Endothelial cell of umbilical vein (primary cell): ENCODE results near the gene CBX4. TPM values are rescaled to one million over a fixed set of nuclear protein-coding genes. Genes with fewer than 3 reads are reported as not detected.
A peak's percentile ranks its signal among the peaks of the same experiment; 100 is the strongest.

ENCODE experiments used
- BruUV-seq: library from RNA; stranded (reverse); fragments of 400-500 nt; replicated peaks from 2 replicates; lab custom pipeline; 2021; lab: Mats Ljungman, UMichigan
- CTCF ChIA-PET: fragments of 300-600, 350-600 bp; sonication (Branson Sonifier 250); formaldehyde crosslinking; loops from one replicate; lab custom pipeline; 2021; ENCODE audit warnings: antibody characterized with exemption, inconsistent platforms; lab: Charles Lee
- POLR2A ChIA-PET: fragments of 300-600, 350-600 bp; sonication (Branson Sonifier 250); formaldehyde crosslinking; loops from one replicate; lab custom pipeline; 2021; ENCODE audit warnings: antibody characterized with exemption, inconsistent platforms; lab: Charles Lee
- DNase-seq: peaks from one replicate; pipeline ENCODE4 v3.0.0-alpha.2; 2011; ENCODE audit warnings: low read depth, low spot score
- FAIRE-seq: peaks from 2 replicates; lab custom pipeline; 2011; peaks lifted over from hg19 to GRCh38; lab: Jason Lieb, UNC
- H2AFZ ChIP-seq: 2 replicates; pipeline ENCODE4 v1.6.0; 2012; ENCODE audit warnings: low read depth, low read length, control low read depth, inconsistent platforms
- H3K27ac ChIP-seq: 2 replicates; pipeline ENCODE4 v1.5.1; 2011; ENCODE audit warnings: low read depth, mild to moderate bottlenecking, control low read depth, low read length, moderate library complexity; ENCODE audit not compliant: insufficient read depth
- H3K27me3 ChIP-seq, 2 experiments: 2 replicates each; pipeline versions ENCODE4 v1.6.0 to v1.6.1; 2011; ENCODE audit warnings: low read length in 2 of 2, mixed read lengths in 1 of 2; ENCODE audit not compliant: control insufficient read depth in 2 of 2, insufficient read depth in 2 of 2
- H3K36me3 ChIP-seq, 2 experiments: 2 replicates in 1 of 2; 3 replicates in 1 of 2; pipeline ENCODE4 v1.5.1; 2011; ENCODE audit warnings: low read length in 2 of 2, mild to moderate bottlenecking in 1 of 2, moderate library complexity in 1 of 2; ENCODE audit not compliant: control insufficient read depth in 2 of 2, insufficient read depth in 2 of 2; ENCODE audit errors: extremely low read depth in 1 of 2
- H3K4me1 ChIP-seq: 3 replicates; pipeline ENCODE4 v1.5.1; 2011; ENCODE audit warnings: mild to moderate bottlenecking, low read length; ENCODE audit not compliant: control insufficient read depth, insufficient read depth; ENCODE audit errors: extremely low read depth
- H3K4me2 ChIP-seq: 2 replicates; pipeline ENCODE4 v1.6.1; 2011; ENCODE audit warnings: low read length, control low read depth, mixed read lengths; ENCODE audit not compliant: insufficient read depth
- H3K4me3 ChIP-seq, 3 experiments: fragments of 200-600 bp in 1 of 3; sonication (generic), shearing (Covaris generic) in 1 of 3; replicated peaks in 1 of 3; 2 replicates each; pipeline ENCODE4 v1.5.1; 2011 to 2016; ENCODE audit warnings: control low read depth in 3 of 3, low read length in 3 of 3, mild to moderate bottlenecking in 2 of 3, inconsistent platforms in 1 of 3, low read depth in 1 of 3, moderate library complexity in 1 of 3; ENCODE audit not compliant: insufficient read depth in 1 of 3
- H3K79me2 ChIP-seq: 2 replicates; pipeline ENCODE4 v1.6.0; 2012; ENCODE audit warnings: low read length, inconsistent platforms; ENCODE audit not compliant: control insufficient read depth, insufficient read depth
- H3K9ac ChIP-seq: replicated peaks from 2 replicates; pipeline ENCODE3; 2011; ENCODE audit warnings: low read length, control low read depth; ENCODE audit not compliant: insufficient read depth; ENCODE audit errors: extremely low read depth
- H3K9me1 ChIP-seq: replicated peaks from 3 replicates; pipeline ENCODE4 v1.6.0; 2011; ENCODE audit warnings: mild to moderate bottlenecking, low read length; ENCODE audit not compliant: control insufficient read depth, insufficient read depth; ENCODE audit errors: extremely low read depth
- H3K9me3 ChIP-seq: replicated peaks from 2 replicates; pipeline ENCODE4 v1.5.1; 2012; ENCODE audit warnings: low read length, inconsistent platforms; ENCODE audit not compliant: control insufficient read depth, insufficient read depth
- H4K20me1 ChIP-seq: replicated peaks from 2 replicates; pipeline ENCODE3; 2011; ENCODE audit warnings: mild to moderate bottlenecking, low read length; ENCODE audit not compliant: control insufficient read depth, insufficient read depth; ENCODE audit errors: extremely low read depth
- CTCF ChIP-seq, 2 donors: IDR thresholded peaks; 1 replicate in 1 of 2; 2 replicates in 1 of 2; pipeline ENCODE4 v1.5.1; 2011; ENCODE audit warnings: low read length in 2 of 2, mild to moderate bottlenecking in 2 of 2, moderate library complexity in 2 of 2, control low read depth in 1 of 2, inconsistent platforms in 1 of 2, low read depth in 1 of 2; ENCODE audit not compliant: insufficient read depth in 1 of 2; ENCODE audit errors: extremely low read depth in 1 of 2
- EZH2 ChIP-seq: IDR thresholded peaks from 2 replicates; pipeline ENCODE4 v1.6.1; 2012; ENCODE audit warnings: borderline replicate concordance, low read depth, mild to moderate bottlenecking, moderate library complexity, low read length, inconsistent platforms; ENCODE audit not compliant: severe bottlenecking
- FOS ChIP-seq: IDR thresholded peaks from 2 replicates; pipeline ENCODE4 v1.6.1; 2011; ENCODE audit warnings: mild to moderate bottlenecking, low read length, moderate library complexity, borderline replicate concordance; ENCODE audit not compliant: insufficient read depth
- GATA2 ChIP-seq: IDR thresholded peaks from 2 replicates; pipeline ENCODE4 v1.7.0; 2011; ENCODE audit warnings: low read depth, mild to moderate bottlenecking, moderate library complexity, mixed read lengths, low read length; ENCODE audit not compliant: insufficient read length, insufficient read depth
- JUN ChIP-seq: IDR thresholded peaks from 2 replicates; pipeline ENCODE4 v1.6.1; 2011; ENCODE audit warnings: borderline replicate concordance, low read depth; ENCODE audit not compliant: insufficient read length, insufficient read depth
- MAX ChIP-seq: IDR thresholded peaks from 2 replicates; pipeline ENCODE4 v1.6.1; 2011; ENCODE audit not compliant: insufficient read depth, insufficient read length
- MYC ChIP-seq: IDR thresholded peaks from one replicate; pipeline ENCODE4 v1.6.1; 2011; ENCODE audit warnings: mild to moderate bottlenecking, low read depth, low read length
- POLR2A ChIP-seq: IDR thresholded peaks from 2 replicates; pipeline ENCODE4 v1.6.1; 2012; ENCODE audit warnings: low read depth, mild to moderate bottlenecking, control low read depth, low read length
- POLR2AphosphoS5 ChIP-seq: IDR thresholded peaks from 2 replicates; pipeline ENCODE4 v1.6.1; 2012; ENCODE audit warnings: low read depth, mild to moderate bottlenecking, control low read depth, low read length, moderate library complexity; ENCODE audit not compliant: insufficient read depth
- dilution Hi-C: fragments of 300-500 bp; cut with MboI; formaldehyde crosslinking; loops from one replicate; pipeline ENCODE4 v1.15.0; 2019; ENCODE audit warnings: low sequenced_read_pairs; ENCODE audit not compliant: extremely low pct_ligation_motif_present
- intact Hi-C: fragments of 100-400 bp; cut with micrococcal nuclease; formaldehyde crosslinking; loops from one replicate; pipeline ENCODE4 v1.10.0; 2022
- polyA plus RNA-seq, 4 experiments: library from polyadenylated mRNA; depleted of rRNA in 3 of 4; stranded (reverse) in 3 of 4; unstranded in 1 of 4; fragments of >200 nt; gene quantifications; 2 replicates each; pipeline versions ENCODE4 v1.2.1 to v1.2.3, GENCODE V29; 2011 to 2012; ENCODE audit warnings: missing spikeins in 1 of 4
- total RNA-seq: library from RNA; stranded (reverse); gene quantifications from 2 replicates; pipeline ENCODE4 v1.2.3, GENCODE V29; 2021

CBX4 gene
- total and polyA plus RNA-seq, 2 donors (not counting 3 experiments of a cell fraction or from before 2014, with no cell fraction given), result 7.0 to 12.3 TPM

GRCh38 chr17:79793924-79794304 is 45.3 kb downstream of the CBX4 start:
- H2AFZ ChIP-seq, result no peak overlapping the region
- no peaks in the 10 kb centered on the region for H3K9me3 ChIP-seq
- H3K27me3 ChIP-seq, result peaks cover 39 to 60% of the 10 kb centered on the region in 2 experiments
- no peak overlapping the region for H3K9ac ChIP-seq
- H4K20me1 ChIP-seq, result no peaks in the 10 kb centered on the region
- BruUV-seq, result no TSS peak
- dilution Hi-C loops, result no loop called here
- no peak for FAIRE-seq
- POLR2A ChIA-PET, result no interaction called here
- no peaks in the 10 kb centered on the region for H3K79me2 ChIP-seq
- no peak overlapping the region for H3K4me2 ChIP-seq
- CTCF ChIA-PET, result interaction anchor here (1.0 to 2.2 kb wide), 2 partner anchors 18 to 48 kb away, joined by 3 to 10 read pairs; no protein-coding TSS in a partner anchor
- peaks cover 19% of the 10 kb centered on the region for H3K4me1 ChIP-seq
- intact Hi-C loops, result no loop called here
- no peak overlapping the region for H3K4me3 ChIP-seq
- H3K9me1 ChIP-seq, result no peaks in the 10 kb centered on the region
- H3K27ac ChIP-seq, result no peak overlapping the region
- DNase-seq, result peak; percentile 39
- H3K36me3 ChIP-seq, result no peaks in the 10 kb centered on the region
- TF ChIP-seq POLR2AphosphoS5 (no peak), EZH2 (no peak), CTCF (IDR thresholded peaks at IDR 0.05; ENCODE audit: extremely low read depth in 1 of 2, insufficient read depth in 1 of 2, low read depth in 1 of 2, low read length in 2 of 2) (no peak), MYC (no peak), FOS (no peak), GATA2 (no peak), JUN (no peak), MAX (no peak), POLR2A (no peak)
